NCI-H446 (cell line): Measurements from ENCODE around the gene FCRL4.

ENCODE experiments used
- DNase-seq, 2 experiments: peaks; one replicate each; lab custom pipeline; 2025; lab: John Stamatoyannopoulos, UW

The FCRL4 gene

DNA sequence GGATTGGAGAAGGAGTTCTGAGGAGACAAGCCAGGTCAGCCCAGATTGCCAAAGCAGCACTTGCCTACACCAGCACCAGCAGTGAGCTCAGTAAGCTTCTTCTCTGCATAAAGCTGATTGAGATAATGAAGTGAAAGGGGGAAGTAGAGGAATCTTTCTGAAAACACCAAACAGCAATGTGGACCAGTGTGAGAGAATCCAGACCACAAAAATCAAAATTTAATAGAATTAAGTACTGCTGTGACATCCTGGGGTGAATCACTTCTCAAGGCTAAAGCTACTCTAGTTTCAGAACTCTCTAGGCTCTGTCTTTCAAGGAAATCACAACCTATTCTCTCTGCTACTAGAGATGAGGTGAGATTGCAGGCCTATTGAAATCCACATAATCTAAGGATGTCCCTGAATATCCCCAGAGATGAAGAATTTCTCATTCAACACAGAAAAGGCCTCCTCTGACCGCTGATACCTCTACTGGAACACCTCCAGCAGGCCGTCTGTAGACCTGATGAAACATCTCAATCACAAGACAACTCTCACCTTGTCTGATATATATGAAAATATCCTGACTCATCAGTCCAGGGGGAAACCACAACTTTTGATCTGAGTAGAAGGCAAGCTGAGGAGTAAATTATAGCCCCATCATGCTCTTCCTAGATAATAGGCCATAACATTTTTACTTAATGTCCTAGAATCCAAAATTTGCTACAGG lies at the start of gene FCRL4:
Gene FCRL4 (minus strand): TSS at position 127 of the 709 bp plus-strand sequence. CDS start 141 bp downstream, outside the sequence.
- DNase-seq: no peak

DNA sequence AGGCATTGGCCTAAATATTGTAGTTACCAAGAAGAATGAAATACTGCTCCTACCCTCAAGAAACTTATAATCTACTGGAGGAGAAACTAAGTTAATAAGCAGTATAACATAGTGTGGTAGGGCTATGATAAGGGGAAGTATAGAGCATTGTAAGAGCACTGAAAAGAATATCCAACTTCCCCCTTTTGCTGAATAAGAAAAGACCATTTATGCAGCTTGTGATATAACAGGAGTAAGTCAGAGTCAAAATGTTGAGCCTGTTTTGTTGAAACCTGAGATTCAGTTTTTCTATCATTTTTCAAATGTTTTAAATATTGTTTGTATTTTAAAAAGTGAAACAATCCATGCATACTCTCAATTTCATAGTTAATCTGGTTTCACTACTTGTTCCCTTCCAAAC lies 48.3 kb upstream of the FCRL4 start:
- DNase-seq: no peak

- no peak for DNase-seq
Observed at GRCh38 chr1:157641177-157641576, 43.3 kb upstream of the FCRL4 start.

GRCh38 chr1:157639800-157640199 lies 41.9 kb upstream of the FCRL4 start:
- DNase-seq: no peak

- no peak for DNase-seq
Observed at GRCh38 chr1:157628773-157629172, 30.9 kb upstream of the FCRL4 start.

DNA sequence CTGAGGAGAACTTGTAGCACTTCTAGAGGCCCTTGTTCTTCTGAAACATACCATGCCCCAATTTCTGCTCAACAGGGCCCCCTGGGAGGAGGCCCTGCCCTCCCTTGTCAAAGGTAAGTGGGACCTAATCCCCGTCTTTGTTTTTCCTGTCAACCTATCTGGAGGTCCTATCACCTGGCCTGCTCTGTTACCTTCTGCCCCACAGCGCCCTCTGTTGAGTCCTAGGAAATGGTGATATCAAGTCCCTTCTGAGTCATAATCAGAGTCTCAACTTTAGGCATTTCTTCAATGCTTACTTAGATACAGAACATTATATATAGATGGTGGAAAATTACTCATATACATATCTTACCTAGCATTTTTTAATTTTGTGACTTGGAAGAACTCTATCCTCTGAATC lies 28.2 kb upstream of the FCRL4 start:
- no peak for DNase-seq

DNA sequence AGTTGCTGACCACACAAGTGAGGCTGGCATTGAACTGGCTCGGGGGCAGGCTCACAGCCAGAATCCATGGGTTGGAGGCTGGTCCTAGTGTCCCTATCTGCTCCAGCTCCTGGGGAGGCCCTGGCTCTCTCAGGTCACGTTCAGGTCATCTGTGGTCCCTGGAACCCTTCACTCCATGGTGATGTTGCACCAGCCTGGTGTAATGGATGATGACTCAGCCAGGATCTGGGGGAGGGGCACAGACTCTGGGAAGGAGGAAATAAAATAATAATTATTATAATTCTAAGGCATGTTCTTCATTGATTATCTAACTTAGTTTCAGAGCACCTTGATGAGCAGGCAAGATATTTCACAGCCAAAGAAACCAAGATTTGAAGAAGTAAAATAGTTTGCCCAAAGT lies 26.6 kb upstream of the FCRL4 start:
- no peak for DNase-seq

- DNase-seq: no peak
Observed at GRCh38 chr1:157622471-157622870, 24.6 kb upstream of the FCRL4 start.

DNA sequence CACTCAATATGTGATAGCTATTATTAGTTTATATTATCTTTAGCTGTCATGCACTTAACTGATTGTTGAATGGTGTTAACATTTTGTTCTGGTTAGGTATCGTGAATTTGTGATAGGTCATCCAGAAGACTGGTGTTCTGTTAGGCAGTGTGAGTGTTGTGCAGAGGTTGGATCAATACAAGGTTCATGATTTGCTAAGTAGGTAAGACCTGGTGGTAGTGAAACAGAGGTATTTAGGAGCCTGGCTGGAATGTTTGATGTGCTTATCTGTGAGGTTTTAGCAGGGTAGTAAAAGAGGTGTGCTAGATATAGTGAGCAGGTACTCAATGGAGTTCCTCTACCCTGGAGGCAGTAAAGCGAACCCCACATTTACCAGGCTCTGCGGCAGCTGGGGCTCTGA lies 20.3 kb upstream of the FCRL4 start:
- DNase-seq: no peak

GRCh38 chr1:157600236-157600635 lies 2.4 kb upstream of the FCRL4 start:
- DNase-seq: no peak

DNA sequence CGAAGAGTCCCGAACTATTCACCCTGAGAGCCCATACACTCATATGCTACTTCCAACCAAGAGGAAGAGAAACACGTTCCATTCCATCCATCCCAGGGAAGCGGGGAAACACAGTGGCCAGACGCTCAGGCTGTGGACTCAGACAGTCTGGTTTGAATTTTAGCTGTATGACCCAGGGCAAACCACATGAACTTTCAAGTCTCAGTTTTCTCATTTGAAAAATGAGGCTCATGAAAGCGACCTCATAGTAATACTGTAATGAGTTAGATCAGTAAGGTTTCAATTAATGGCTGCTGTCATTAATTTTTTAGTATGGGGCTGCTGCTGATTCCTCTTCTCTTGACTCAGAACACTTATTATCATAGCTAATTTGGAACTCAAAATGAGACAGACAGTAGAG lies 1.5 kb downstream of the FCRL4 start:
- no peak for DNase-seq

DNA sequence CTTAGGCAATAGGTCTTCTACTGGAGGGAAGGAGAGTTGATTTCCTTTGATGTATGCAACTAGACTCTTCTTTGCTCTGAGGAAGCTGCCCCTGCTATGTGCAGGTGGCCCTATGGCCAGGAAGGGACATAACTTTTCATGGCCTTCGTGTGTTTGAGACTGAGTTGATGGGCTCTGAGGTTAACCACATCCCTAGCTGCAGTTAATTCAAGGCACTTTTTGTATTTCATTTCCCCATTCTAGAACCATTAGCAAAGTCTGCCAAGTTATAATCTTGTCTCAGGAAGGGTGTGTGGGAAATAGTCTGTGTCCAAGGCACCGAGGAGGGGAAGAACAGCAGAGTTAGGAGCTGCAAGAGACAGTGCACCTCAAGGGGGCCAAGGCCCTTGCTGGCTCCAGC lies 2.5 kb downstream of the FCRL4 start:
- no peak for DNase-seq

DNA sequence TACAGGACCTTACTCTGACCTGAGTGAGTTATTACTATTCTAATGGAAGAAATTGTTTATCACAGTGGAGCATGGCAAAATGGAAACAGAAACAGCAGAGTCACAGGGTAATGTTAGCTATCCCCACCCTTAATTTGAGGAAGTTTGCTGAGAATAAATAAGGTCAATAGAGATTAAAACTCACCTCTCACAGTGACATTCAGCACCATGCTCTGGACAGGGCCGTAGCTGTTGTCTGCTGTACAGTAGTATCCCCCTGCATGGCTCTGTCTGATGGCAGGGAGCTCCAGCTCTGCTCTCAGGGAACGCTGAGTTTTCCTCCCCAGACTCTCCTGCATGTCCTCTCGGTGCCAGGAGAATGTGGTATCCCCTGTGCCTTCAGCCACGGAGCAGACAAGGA lies 11.9 kb downstream of the FCRL4 start:
- no peak for DNase-seq

- no peak for DNase-seq
Observed at GRCh38 chr1:157584503-157584902, 13.4 kb downstream of the FCRL4 start.

GRCh38 chr1:157580828-157581210 lies 17.1 kb downstream of the FCRL4 start:
- DNase-seq: no peak

DNA sequence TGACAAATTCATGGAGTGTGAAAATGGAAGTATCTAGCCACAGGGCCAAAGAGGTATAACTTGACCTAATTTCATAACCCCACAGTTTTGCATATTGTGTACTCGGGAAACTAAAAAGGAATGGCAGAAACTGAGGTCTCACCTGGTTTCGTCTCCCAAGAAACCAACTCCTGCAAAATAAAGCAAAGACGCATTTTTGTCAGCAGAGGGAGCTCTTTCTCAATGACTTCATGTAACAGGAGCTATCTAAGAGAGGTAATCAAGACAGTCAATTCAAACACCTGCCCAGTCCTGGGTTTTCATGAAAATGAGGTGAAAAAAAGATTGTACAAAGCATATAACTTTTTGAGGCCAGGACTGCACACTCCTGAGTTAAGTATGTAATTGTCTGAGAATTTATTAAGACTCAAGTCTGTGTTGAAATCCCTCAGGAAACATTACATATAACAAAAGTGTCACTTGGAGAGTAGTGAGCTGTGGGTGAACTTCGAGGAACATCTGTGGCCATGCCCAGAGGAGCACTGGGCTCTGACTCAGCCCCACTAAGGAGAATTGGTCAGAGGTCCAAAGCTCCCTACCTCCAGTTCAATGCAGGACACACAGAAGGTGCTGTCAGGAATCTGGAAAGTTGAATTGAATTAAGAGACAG lies 17.6 kb downstream of the FCRL4 start:
- peak; percentile 43 to 67 for DNase-seq

- DNase-seq: no peak
Observed at GRCh38 chr1:157577420-157577819, 20.5 kb downstream of the FCRL4 start.

- no peak for DNase-seq
Observed at GRCh38 chr1:157575744-157576143, 22.1 kb downstream of the FCRL4 start.

GRCh38 chr1:157574836-157575235 lies 23.0 kb downstream of the FCRL4 start:
- DNase-seq: no peak

DNA sequence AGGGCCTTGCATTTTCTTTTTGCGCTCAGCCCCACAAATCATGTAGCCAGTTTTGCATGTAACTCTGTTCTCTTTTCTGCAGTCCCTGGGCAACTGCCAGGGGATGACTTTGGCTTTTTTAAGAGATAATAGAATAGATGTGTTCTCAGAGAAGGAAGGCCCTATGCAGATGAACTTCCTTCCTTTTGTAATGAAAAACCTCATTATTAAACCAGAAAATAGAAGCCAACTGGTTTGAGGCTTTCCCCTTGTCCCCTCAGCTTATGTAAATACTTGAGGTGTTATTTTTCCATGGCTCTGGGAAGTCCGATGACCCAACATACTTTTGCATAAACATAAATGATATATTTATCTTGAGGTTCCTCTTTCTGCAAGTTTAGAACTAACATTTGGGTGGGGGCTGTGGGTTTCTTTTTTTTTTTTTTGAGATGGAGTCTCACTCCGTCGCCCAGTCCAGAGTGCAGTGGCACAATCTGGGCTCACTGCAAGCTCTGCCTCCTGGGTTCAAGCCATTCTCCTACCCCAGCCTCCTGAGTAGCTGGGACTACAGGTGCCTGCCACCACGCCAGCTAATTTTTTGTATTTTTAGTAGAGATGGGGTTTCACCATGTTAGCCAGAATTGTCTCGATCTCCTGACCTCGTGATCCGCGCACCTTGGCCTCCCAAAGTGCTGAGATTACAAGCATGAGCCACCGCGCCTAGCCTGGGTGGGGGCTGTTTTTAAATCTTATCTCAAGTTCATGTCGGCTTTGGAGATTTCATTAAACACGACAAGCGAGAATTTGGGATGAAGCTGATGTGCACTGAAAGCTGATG lies 31.2 kb downstream of the FCRL4 start:
- no peak for DNase-seq

- DNase-seq: no peak
Observed at GRCh38 chr1:157562515-157562914, 35.4 kb downstream of the FCRL4 start.

DNA sequence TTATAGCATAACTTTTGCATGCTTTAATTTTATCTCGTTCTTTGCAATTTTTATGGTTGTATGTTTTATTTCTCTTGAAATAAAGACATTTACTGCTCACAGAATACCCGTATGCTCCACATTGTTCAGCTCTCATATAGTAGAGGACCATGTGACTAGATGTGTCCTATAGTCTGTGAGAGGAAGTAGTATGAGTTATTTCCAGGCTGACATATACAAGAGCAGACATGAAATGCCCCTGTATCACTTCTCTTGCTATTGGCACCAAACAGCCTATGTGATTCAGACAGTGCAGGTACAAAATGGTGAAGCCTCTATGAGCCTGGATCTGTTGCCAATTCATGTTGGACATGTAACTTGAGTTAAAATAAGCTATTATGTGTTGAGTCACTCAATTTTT lies 39.8 kb downstream of the FCRL4 start:
- no peak for DNase-seq
